KMS-11 (cell line): ENCODE data around the gene DPY19L3.
"Not testable (repeated sequence)": the region's sequence is repeated elsewhere in the genome, so short reads cannot be mapped to it uniquely, and the experiment has no call there.

Experiments used
- H2AFZ ChIP-seq: fragments of 200-600 bp; sonication (generic); 2 replicates; pipeline ENCODE4 v1.6.1; 2016; ENCODE audit warnings: antibody characterized with exemption, mixed run types, low read depth
- H3K27ac ChIP-seq: fragments of 200-600 bp; sonication (generic); 2 replicates; pipeline ENCODE4 v1.6.1; 2016; ENCODE audit warnings: mild to moderate bottlenecking, mixed run types
- H3K27me3 ChIP-seq: fragments of 200-600 bp; sonication (generic); 2 replicates; pipeline ENCODE4 v1.6.1; 2017; ENCODE audit warnings: mild to moderate bottlenecking, low read depth, mixed run types, moderate library complexity; ENCODE audit not compliant: insufficient read depth
- H3K36me3 ChIP-seq: fragments of 200-600 bp; sonication (generic); 2 replicates; pipeline ENCODE4 v1.6.1; 2017; ENCODE audit warnings: mild to moderate bottlenecking, mixed run types; ENCODE audit not compliant: insufficient read depth
- H3K4me1 ChIP-seq: fragments of 200-600 bp; sonication (generic); 2 replicates; pipeline ENCODE4 v1.6.1; 2016; ENCODE audit warnings: mild to moderate bottlenecking, low read depth, mixed run types; ENCODE audit not compliant: poor library complexity, severe bottlenecking
- H3K4me2 ChIP-seq: fragments of 200-600 bp; sonication (generic); 2 replicates; pipeline ENCODE4 v1.7.0; 2016; ENCODE audit warnings: mild to moderate bottlenecking, mixed run types
- H3K4me3 ChIP-seq: fragments of 200-600 bp; sonication (generic); IDR thresholded peaks from 2 replicates; pipeline ENCODE4 v1.6.1; 2017; ENCODE audit warnings: low read depth, low read length, mixed read lengths; ENCODE audit not compliant: insufficient read depth
- H3K79me2 ChIP-seq: fragments of 200-600 bp; sonication (generic); 2 replicates; pipeline ENCODE4 v1.6.1; 2016; ENCODE audit warnings: low read depth, mixed run types; ENCODE audit not compliant: insufficient read depth
- H3K9ac ChIP-seq: fragments of 200-600 bp; sonication (generic); 2 replicates; pipeline ENCODE4 v1.6.1; 2016; ENCODE audit warnings: mild to moderate bottlenecking, mixed run types
- H4K20me1 ChIP-seq: fragments of 200-600 bp; sonication (generic); 2 replicates; pipeline ENCODE4 v1.6.1; 2016; ENCODE audit warnings: mild to moderate bottlenecking, mixed run types; ENCODE audit not compliant: insufficient read depth
- CTCF ChIP-seq: fragments of 200-600 bp; sonication (generic); conservative IDR thresholded peaks from 2 replicates; pipeline ENCODE4 v1.6.1; 2017; ENCODE audit warnings: low read depth, mild to moderate bottlenecking, antibody characterized with exemption, low read length, moderate library complexity, mixed read lengths

Gene DPY19L3

GRCh38 chr19:32489971-32490370 is 84.4 kb downstream of the DPY19L3 start:
- H3K4me3 ChIP-seq = no peak overlapping the region
- H4K20me1 ChIP-seq = no peaks in the 10 kb centered on the region
- no peak overlapping the region for H2AFZ ChIP-seq
- H3K79me2 ChIP-seq = no peaks in the 10 kb centered on the region
- H3K27me3 ChIP-seq = no peaks in the 10 kb centered on the region
- no peaks in the 10 kb centered on the region for H3K36me3 ChIP-seq
- TF ChIP-seq CTCF = no peak
- H3K9ac ChIP-seq = no peak overlapping the region
- no peak overlapping the region for H3K27ac ChIP-seq
- no peak overlapping the region for H3K4me2 ChIP-seq
- H3K4me1 ChIP-seq = no peaks in the 10 kb centered on the region

GRCh38 chr19:32497391-32497790 is 91.8 kb downstream of the DPY19L3 start:
- H3K36me3 ChIP-seq = no peaks in the 10 kb centered on the region
- no peaks in the 10 kb centered on the region for H3K27me3 ChIP-seq
- no peaks in the 10 kb centered on the region for H3K79me2 ChIP-seq
- TF ChIP-seq CTCF = no peak
- no peak overlapping the region for H3K4me2 ChIP-seq
- H3K4me3 ChIP-seq = no peak overlapping the region
- no peak overlapping the region for H3K27ac ChIP-seq
- H2AFZ ChIP-seq = no peak overlapping the region
- H3K9ac ChIP-seq = no peak overlapping the region
- no peaks in the 10 kb centered on the region for H3K4me1 ChIP-seq
- no peaks in the 10 kb centered on the region for H4K20me1 ChIP-seq

GRCh38 chr19:32498648-32499200 is 93.2 kb downstream of the DPY19L3 start:
- Histone ChIP-seq H2AFZ (no peak overlapping the region), H3K4me3 (no peak overlapping the region), H3K4me1 (no peaks in the 10 kb centered on the region), H3K4me2 (no peak overlapping the region), H3K9ac (no peak overlapping the region), H4K20me1 (no peaks in the 10 kb centered on the region), H3K27me3 (no peaks in the 10 kb centered on the region), H3K27ac (no peak overlapping the region), H3K36me3 (no peaks in the 10 kb centered on the region), H3K79me2 (no peaks in the 10 kb centered on the region)
- TF ChIP-seq CTCF = no peak

GRCh38 chr19:32512498-32512897 is 106.9 kb downstream of the DPY19L3 start:
- not testable (repeated sequence) for H4K20me1 ChIP-seq, H3K9ac ChIP-seq, H3K4me1 ChIP-seq, H3K36me3 ChIP-seq, H2AFZ ChIP-seq, H3K79me2 ChIP-seq, H3K4me3 ChIP-seq, H3K27me3 ChIP-seq, H3K4me2 ChIP-seq, H3K27ac ChIP-seq

- TF ChIP-seq CTCF = no peak
- no peaks in the 10 kb centered on the region for H3K27me3 ChIP-seq
- no peaks in the 10 kb centered on the region for H3K4me1 ChIP-seq
- H2AFZ ChIP-seq = no peak overlapping the region
- no peaks in the 10 kb centered on the region for H3K79me2 ChIP-seq
- no peak overlapping the region for H3K27ac ChIP-seq
- H3K36me3 ChIP-seq = no peaks in the 10 kb centered on the region
- H3K4me2 ChIP-seq = no peak overlapping the region
- H4K20me1 ChIP-seq = no peaks in the 10 kb centered on the region
- H3K4me3 ChIP-seq = no peak overlapping the region
- H3K9ac ChIP-seq = no peak overlapping the region
Observed at GRCh38 chr19:32519023-32519422, 113.5 kb downstream of the DPY19L3 start.
